A549 (cell line): ENCODE results near the gene RIOK1. TPM values are rescaled to one million over a fixed set of nuclear protein-coding genes. Genes with fewer than 3 reads are reported as not detected.
A peak's percentile ranks its signal among the peaks of the same experiment; 100 is the strongest.

Experiments
- ATAC-seq, 2 experiments: fragments of 200-7000 bp in 1 of 2; fragments of >200 bp in 1 of 2; cut with Nextera tagmentation in 1 of 2; cut with Tn5 transposase in 1 of 2; 3 replicates each; pipeline versions ENCODE4 v1.8.0 to v1.9.1; 2018 to 2020; ENCODE audit warnings: mild to moderate bottlenecking in 1 of 2, moderate library complexity in 1 of 2
- CTCF ChIA-PET: fragments of 300-600 bp; sonication (Branson Sonifier 250); formaldehyde crosslinking; extraction: SDS; loops from one replicate; lab custom pipeline; 2021; ENCODE audit warnings: antibody characterized with exemption, inconsistent platforms; lab: Yijun Ruan, JAX
- POLR2A ChIA-PET: fragments of 350-600 bp; formaldehyde crosslinking; extraction: SDS; loops from one replicate; lab custom pipeline; 2021; ENCODE audit warnings: antibody characterized with exemption, inconsistent platforms; lab: Yijun Ruan, JAX
- DNase-seq, 2 experiments: peaks; one replicate each; pipeline versions ENCODE4 v3.0.0 to v3.0.0-alpha.2; 2011 to 2016; ENCODE audit warnings: low read depth in 1 of 2, low spot score in 1 of 2
- FAIRE-seq: peaks from 2 replicates; lab custom pipeline; 2011; peaks lifted over from hg19 to GRCh38; lab: Jason Lieb, UNC
- H3K27ac ChIP-seq, 2 experiments: fragments of >200 bp; sonication (Bioruptor Twin); formaldehyde crosslinking; 3 replicates each; pipeline ENCODE4 v1.5.1; 2016 to 2017
- H3K4me1 ChIP-seq: fragments of >200 bp; sonication (Bioruptor Twin); formaldehyde crosslinking; 3 replicates; pipeline ENCODE4 v1.6.1; 2016
- H3K4me2 ChIP-seq: fragments of >200 bp; sonication (Bioruptor Twin); formaldehyde crosslinking; 3 replicates; pipeline ENCODE4 v1.6.1; 2016
- H3K4me3 ChIP-seq: fragments of >200 bp; sonication (Bioruptor Twin); formaldehyde crosslinking; 3 replicates; pipeline ENCODE4 v1.5.1; 2016
- H3K9me3 ChIP-seq: fragments of >200 bp; sonication (Bioruptor Twin); formaldehyde crosslinking; 3 replicates; pipeline ENCODE4 v1.6.1; 2016
- BHLHE40 ChIP-seq: IDR thresholded peaks from 2 replicates; pipeline ENCODE4 v1.6.1; 2012; ENCODE audit warnings: low read depth, low read length, inconsistent platforms
- CBX8 ChIP-seq: fragments of 200-600 bp; sonication (generic); IDR thresholded peaks from 2 replicates; pipeline ENCODE4 v1.6.1; 2016
- CHD4 ChIP-seq: fragments of 200-600 bp; sonication (generic); IDR thresholded peaks from 2 replicates; pipeline ENCODE4 v1.6.1; 2016; ENCODE audit warnings: antibody characterized with exemption, mild to moderate bottlenecking, borderline replicate concordance
- ESRRA ChIP-seq: fragments of 150-350 bp; IDR thresholded peaks from 2 replicates; pipeline ENCODE4 v1.6.1; 2014; ENCODE audit warnings: mild to moderate bottlenecking, low read length, borderline replicate concordance
- FOSB ChIP-seq: fragments of 250-450 bp; sonication (Bioruptor Pico); IDR thresholded peaks from 2 replicates; pipeline ENCODE4 v1.5.0; 2020; ENCODE audit warnings: mild to moderate bottlenecking, moderate library complexity
- FOXS1 ChIP-seq: fragments of 250-450 bp; sonication (Bioruptor Pico); IDR thresholded peaks from 2 replicates; pipeline ENCODE4 v1.5.0; 2020; ENCODE audit warnings: mild to moderate bottlenecking, moderate library complexity
- HDAC2 ChIP-seq: fragments of 200-600 bp; sonication (generic); IDR thresholded peaks from 2 replicates; pipeline ENCODE4 v1.6.1; 2016
- HOXB13 ChIP-seq: fragments of 250-450 bp; sonication (Bioruptor Pico); IDR thresholded peaks from 2 replicates; pipeline ENCODE4 v1.5.0; 2020; ENCODE audit warnings: low read depth, mild to moderate bottlenecking, moderate library complexity
- HOXB5 ChIP-seq: fragments of 250-450 bp; sonication (Bioruptor Pico); IDR thresholded peaks from 2 replicates; pipeline ENCODE4 v1.5.0; 2020; ENCODE audit warnings: mild to moderate bottlenecking, moderate library complexity
- JUN ChIP-seq, 2 experiments: fragments of >200 bp; sonication (Bioruptor Twin); formaldehyde crosslinking; IDR thresholded peaks; 2 replicates in 1 of 2; 3 replicates in 1 of 2; pipeline ENCODE4 v1.6.1; 2016 to 2017
- KDM5A ChIP-seq: fragments of 200-600 bp; sonication (generic); IDR thresholded peaks from 2 replicates; pipeline ENCODE4 v1.6.1; 2016; ENCODE audit warnings: antibody characterized with exemption, mild to moderate bottlenecking
- MAX ChIP-seq: IDR thresholded peaks from 2 replicates; pipeline ENCODE4 v1.6.1; 2012
- MAZ ChIP-seq: fragments of 150-350 bp; IDR thresholded peaks from 2 replicates; pipeline ENCODE4 v1.6.1; 2014; ENCODE audit warnings: antibody characterized with exemption, low read depth, low read length, borderline replicate concordance
- NR3C1 ChIP-seq: fragments of >200 bp; sonication (Bioruptor Twin); formaldehyde crosslinking; IDR thresholded peaks from 3 replicates; pipeline ENCODE4 v1.6.1; 2017
- PHF8 ChIP-seq: fragments of 200-600 bp; sonication (generic); IDR thresholded peaks from 2 replicates; pipeline ENCODE4 v1.6.1; 2016; ENCODE audit warnings: low read depth, mild to moderate bottlenecking, antibody characterized with exemption, moderate library complexity, borderline replicate concordance
- POLR2A ChIP-seq: IDR thresholded peaks from 2 replicates; pipeline ENCODE4 v1.6.1; 2012; ENCODE audit warnings: mild to moderate bottlenecking, low read length
- POLR2AphosphoS2 ChIP-seq: conservative IDR thresholded peaks from 2 replicates; pipeline ENCODE4 v1.6.1; 2012; ENCODE audit warnings: low read length, improper control_type of control experiment, inconsistent platforms
- RARB ChIP-seq: fragments of 250-450 bp; sonication (Bioruptor Pico); IDR thresholded peaks from 2 replicates; pipeline ENCODE4 v1.8.0; 2021; ENCODE audit warnings: mild to moderate bottlenecking, moderate library complexity
- RFX5 ChIP-seq: fragments of 450-650 bp; IDR thresholded peaks from 2 replicates; pipeline ENCODE4 v1.7.1; 2014; ENCODE audit warnings: antibody characterized with exemption, mild to moderate bottlenecking, moderate library complexity
- RNF2 ChIP-seq: fragments of 200-600 bp; sonication (generic); IDR thresholded peaks from 2 replicates; pipeline ENCODE4 v1.6.1; 2016; ENCODE audit warnings: low read depth, mild to moderate bottlenecking, antibody characterized with exemption, moderate library complexity, borderline replicate concordance
- SREBF2 ChIP-seq: fragments of 450-650 bp; IDR thresholded peaks from 2 replicates; pipeline ENCODE4 v1.6.1; 2014; ENCODE audit warnings: mild to moderate bottlenecking, moderate library complexity
- TFCP2L1 ChIP-seq: fragments of 250-450 bp; sonication (Bioruptor Pico); IDR thresholded peaks from 2 replicates; pipeline ENCODE4 v1.5.0; 2021; ENCODE audit warnings: mild to moderate bottlenecking
- ZFP36 ChIP-seq: fragments of 450-650 bp; IDR thresholded peaks from 2 replicates; pipeline ENCODE4 v1.6.1; 2014; ENCODE audit warnings: borderline replicate concordance; ENCODE audit not compliant: partially characterized antibody
- ZSCAN20 ChIP-seq: fragments of 250-450 bp; sonication (Bioruptor Pico); IDR thresholded peaks from 2 replicates; pipeline ENCODE4 v1.8.0; 2022; ENCODE audit warnings: mild to moderate bottlenecking, moderate library complexity
- WGBS: methylation state at CpG from one replicate; pipeline ENCODE4 v1.1.6; 2017; ENCODE audit errors: missing lambda C conversion rate; 5-methylcytosine and 5-hydroxymethylcytosine counted together
- polyA plus RNA-seq, 4 experiments: library from polyadenylated mRNA; depleted of rRNA in 3 of 4; stranded (reverse); fragments of >200 nt; fragmentation: RNase III in 1 of 4; extraction: RNeasy Plus Mini Kit Qiagen cat#74134 plus additional on column Dnase treatment in 1 of 4; gene quantifications; 2 replicates in 3 of 4; 3 replicates in 1 of 4; pipeline ENCODE4 v1.2.3, GENCODE V29; 2011 to 2017
- TF ChIP-seq, protein P1 (sequence below): fragments of >200 bp; sonication (Bioruptor Twin); formaldehyde crosslinking; IDR thresholded peaks from 3 replicates; pipeline ENCODE4 v1.6.1; 2016
- TF ChIP-seq, protein P2 (sequence below): fragments of 150-350 bp; IDR thresholded peaks from 2 replicates; pipeline ENCODE4 v1.6.1; 2014; ENCODE audit warnings: low read depth, mild to moderate bottlenecking, low read length

Gene RIOK1
- polyA plus RNA-seq, 2 of the 4 experiments (the other 2 are of a cell fraction), result 16.1 to 20.4 TPM

DNA sequence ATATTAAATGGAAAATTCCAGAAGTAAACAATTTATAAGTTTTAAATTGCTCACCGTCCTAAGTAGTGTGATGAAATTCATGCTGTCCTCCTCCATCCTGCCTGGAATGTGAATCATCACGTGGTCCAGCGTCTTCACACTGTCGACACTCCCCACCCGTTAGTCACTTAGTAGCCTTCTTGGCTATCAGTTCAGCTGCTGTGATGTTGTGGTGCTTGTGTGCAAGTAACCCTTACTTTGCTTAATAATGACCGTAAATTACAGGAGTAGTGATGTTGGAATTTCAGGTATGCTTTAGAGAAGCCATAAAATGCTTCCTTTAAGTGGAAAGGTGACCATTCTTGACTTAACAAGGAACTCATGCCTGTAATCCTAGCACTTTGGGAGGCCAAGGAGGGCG, 25.2 kb downstream of the RIOK1 start:
- Histone ChIP-seq H3K27ac (no peak overlapping the region), H3K4me1 (peaks cover 28% of the 10 kb centered on the region), H3K4me3 (no peak overlapping the region), H3K9me3 (no peaks in the 10 kb centered on the region), H3K4me2 (no peak overlapping the region)
- TF ChIP-seq RFX5, result no peak
- TF ChIP-seq HDAC2, result no peak
- TF ChIP-seq CHD4, result no peak
- TF ChIP-seq CBX8, result no peak
- TF ChIP-seq KDM5A, result no peak
- TF ChIP-seq FOSB (CRISPR knock-in tag), result no peak
- no peak for TF ChIP-seq TFCP2L1 (CRISPR knock-in tag)
- TF ChIP-seq JUN (IDR thresholded peaks at IDR 0.05), result no peak
- no peak for TF ChIP-seq BHLHE40
- TF ChIP-seq MAX, result no peak
- TF ChIP-seq POLR2AphosphoS2, result no peak
- no peak for TF ChIP-seq HOXB5 (CRISPR knock-in tag)
- TF ChIP-seq, protein P1, sequence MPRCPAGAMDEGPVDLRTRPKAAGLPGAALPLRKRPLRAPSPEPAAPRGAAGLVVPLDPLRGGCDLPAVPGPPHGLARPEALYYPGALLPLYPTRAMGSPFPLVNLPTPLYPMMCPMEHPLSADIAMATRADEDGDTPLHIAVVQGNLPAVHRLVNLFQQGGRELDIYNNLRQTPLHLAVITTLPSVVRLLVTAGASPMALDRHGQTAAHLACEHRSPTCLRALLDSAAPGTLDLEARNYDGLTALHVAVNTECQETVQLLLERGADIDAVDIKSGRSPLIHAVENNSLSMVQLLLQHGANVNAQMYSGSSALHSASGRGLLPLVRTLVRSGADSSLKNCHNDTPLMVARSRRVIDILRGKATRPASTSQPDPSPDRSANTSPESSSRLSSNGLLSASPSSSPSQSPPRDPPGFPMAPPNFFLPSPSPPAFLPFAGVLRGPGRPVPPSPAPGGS, result no peak
- no peak for TF ChIP-seq ESRRA
- TF ChIP-seq SREBF2, result no peak
- TF ChIP-seq RNF2, result no peak
- TF ChIP-seq FOXS1, result no peak
- TF ChIP-seq ZFP36, result no peak
- WGBS, result 75% methylated on average over 7 of the region's 7 CpGs
- POLR2A ChIA-PET, result no interaction called here
- ATAC-seq (no peak), FAIRE-seq (no peak), DNase-seq (no peak)
- CTCF ChIA-PET, result interaction anchor here (1.2 kb wide), 1 partner anchor 104 kb away, joined by 3 read pairs; no protein-coding TSS in a partner anchor

DNA sequence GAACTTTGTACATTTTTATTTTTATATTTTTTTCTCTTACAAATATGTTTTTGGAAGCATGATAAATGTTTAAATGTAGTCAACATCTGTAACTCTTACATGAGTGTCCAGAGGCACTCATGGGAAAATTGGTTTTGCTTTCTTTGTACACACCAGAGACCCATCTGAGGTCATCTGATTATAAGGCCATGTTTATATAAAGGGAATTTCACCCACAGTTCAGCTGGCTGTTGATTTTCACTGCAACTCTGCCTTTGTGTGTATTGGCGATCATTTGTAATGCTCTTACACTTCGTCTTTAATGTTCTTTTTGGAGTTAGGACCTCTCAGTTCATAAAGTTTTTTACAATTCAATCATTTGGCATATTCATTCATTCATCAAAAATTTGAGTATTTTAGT, 28.1 kb downstream of the RIOK1 start:
- Histone ChIP-seq H3K4me2 (peak overlapping the region; percentile 77), H3K27ac (peak overlapping the region; percentile 50 to 60; a peak in 5 of 6 replicates), H3K9me3 (no peaks in the 10 kb centered on the region), H3K4me1 (peaks cover 34% of the 10 kb centered on the region), H3K4me3 (no peak overlapping the region)
- TF ChIP-seq SREBF2 (no peak), NR3C1 (no peak), POLR2A (no peak), RARB (CRISPR knock-in tag) (no peak), ZSCAN20 (CRISPR knock-in tag) (no peak), PHF8 (no peak), MAZ (no peak), HDAC2 (no peak), HOXB13 (CRISPR knock-in tag) (no peak), RNF2 (no peak), BHLHE40 (no peak), HOXB5 (CRISPR knock-in tag) (no peak)
- TF ChIP-seq, protein P2, sequence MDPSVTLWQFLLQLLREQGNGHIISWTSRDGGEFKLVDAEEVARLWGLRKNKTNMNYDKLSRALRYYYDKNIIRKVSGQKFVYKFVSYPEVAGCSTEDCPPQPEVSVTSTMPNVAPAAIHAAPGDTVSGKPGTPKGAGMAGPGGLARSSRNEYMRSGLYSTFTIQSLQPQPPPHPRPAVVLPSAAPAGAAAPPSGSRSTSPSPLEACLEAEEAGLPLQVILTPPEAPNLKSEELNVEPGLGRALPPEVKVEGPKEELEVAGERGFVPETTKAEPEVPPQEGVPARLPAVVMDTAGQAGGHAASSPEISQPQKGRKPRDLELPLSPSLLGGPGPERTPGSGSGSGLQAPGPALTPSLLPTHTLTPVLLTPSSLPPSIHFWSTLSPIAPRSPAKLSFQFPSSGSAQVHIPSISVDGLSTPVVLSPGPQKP, result no peak
- POLR2A ChIA-PET, result no interaction called here
- FAIRE-seq (no peak), DNase-seq (peak in 1 of 2 experiments; percentile 48), ATAC-seq (peak; percentile 58 to 62; a peak in 4 of 6 replicates)
- CTCF ChIA-PET, result interaction anchor here (1.5 kb wide), 1 partner anchor 198 kb away, joined by 4 read pairs; no protein-coding TSS in a partner anchor
- WGBS, result 46% methylated on average over 2 of the region's 2 CpGs
